Spleen (tissue), 11 donors: ENCODE results near the gene SCGB1C1. TPM values are rescaled to one million over a fixed set of nuclear protein-coding genes. Genes with fewer than 3 reads are reported as not detected.

Experiments used
- DNase-seq: peaks from one replicate; pipeline ENCODE4 v3.0.0-alpha.2; 2020
- H3K27ac ChIP-seq, 8 donors: fragments of 200-600 bp; sonication (generic) in 7 of 8; 1 replicate in 4 of 8; 2 replicates in 4 of 8; pipeline versions ENCODE4 v1.5.0 to v1.8.0; 2016 to 2021; ENCODE audit warnings: inconsistent platforms in 4 of 8, mild to moderate bottlenecking in 4 of 8, moderate library complexity in 1 of 8
- H3K27me3 ChIP-seq, 7 donors: fragments of 200-600 bp; sonication (generic) in 6 of 7; replicated peaks in 1 of 7; 1 replicate in 4 of 7; 2 replicates in 3 of 7; pipeline versions ENCODE4 v1.5.0 to v1.8.0; 2016 to 2021; ENCODE audit warnings: inconsistent platforms in 3 of 7, mild to moderate bottlenecking in 1 of 7
- H3K36me3 ChIP-seq, 6 donors: fragments of 200-600 bp; sonication (generic) in 5 of 6; 1 replicate in 4 of 6; 2 replicates in 2 of 6; pipeline versions ENCODE4 v1.5.0 to v1.8.0; 2016 to 2021; ENCODE audit warnings: inconsistent platforms in 2 of 6
- H3K4me1 ChIP-seq, 6 donors: fragments of 200-600 bp; sonication (generic) in 5 of 6; 1 replicate in 3 of 6; 2 replicates in 3 of 6; pipeline versions ENCODE4 v1.5.0 to v1.8.0; 2016 to 2021; ENCODE audit warnings: inconsistent platforms in 3 of 6
- H3K4me3 ChIP-seq, 8 donors: fragments of 200-600 bp; sonication (generic) in 7 of 8; 1 replicate in 4 of 8; 2 replicates in 4 of 8; pipeline versions ENCODE4 v1.5.0 to v1.8.0; 2016 to 2021; ENCODE audit warnings: inconsistent platforms in 4 of 8, mild to moderate bottlenecking in 4 of 8, moderate library complexity in 2 of 8
- H3K9me3 ChIP-seq, 8 donors: fragments of 200-600 bp; sonication (generic) in 7 of 8; 1 replicate in 4 of 8; 2 replicates in 4 of 8; pipeline versions ENCODE4 v1.5.0 to v1.8.0; 2016 to 2021; ENCODE audit warnings: inconsistent platforms in 4 of 8
- CTCF ChIP-seq, 11 experiments: fragments of 200-600 bp in 7 of 11; fragments of 450-650 bp in 4 of 11; sonication (generic) in 4 of 11; IDR thresholded peaks in 8 of 11; conservative IDR thresholded peaks in 3 of 11; 1 replicate in 7 of 11; 2 replicates in 4 of 11; pipeline versions ENCODE4 v1.4.0 to v1.8.0; 2016 to 2021; ENCODE audit warnings: antibody characterized with exemption in 11 of 11, inconsistent platforms in 4 of 11, mild to moderate bottlenecking in 1 of 11
- POLR2A ChIP-seq, 3 donors: fragments of 450-650 bp; IDR thresholded peaks; one replicate each; pipeline ENCODE4 v1.5.1; 2017; ENCODE audit warnings: antibody characterized with exemption in 3 of 3, mild to moderate bottlenecking in 1 of 3
- POLR2AphosphoS5 ChIP-seq, 3 donors: sonication (generic); formaldehyde crosslinking; IDR thresholded peaks; one replicate each; pipeline ENCODE4 v1.5.1; 2017; ENCODE audit warnings: antibody characterized with exemption in 3 of 3
- WGBS, 5 donors: extraction: QIAGEN DNeasy Blood & Tissue Kit in 3 of 5; methylation state at CpG; one replicate each; pipeline versions ENCODE4 v1.1.5 to v1.1.7; 2013 to 2018; 5-methylcytosine and 5-hydroxymethylcytosine counted together
- intact Hi-C: fragments of 100-400 bp; cut with DNase I; formaldehyde crosslinking; loops from one replicate; pipeline ENCODE4 v1.15.0; 2023; ENCODE audit warnings: low total_unique reads
- polyA plus RNA-seq, 3 donors: library from polyadenylated mRNA; stranded (reverse); fragments of 200-250 nt; gene quantifications; one replicate each; pipeline ENCODE4 v1.2.1, GENCODE V29; 2013
- total RNA-seq, 7 donors: library from RNA; depleted of rRNA in 3 of 7; stranded (reverse); fragments of >200 nt in 3 of 7; fragmentation: NEBNext Ultra II Directional in 4 of 7; extraction: Animal tissue kit (Norgen Biotek cat#: 25700) in 4 of 7; gene quantifications; one replicate each; pipeline versions ENCODE4 v1.1.0 to v1.2.1, GENCODE V29; 2016 to 2021
- donor health status: healthy with polysubstance abuse.
- donor health status: DM: no; HTN: no; CAD: no; lungs with moderate emphysema.
- donor health status: DM: no; HTN: no; CAD: no.
- donor health status: Bipolar disorder and iron deficiency.
- donor health status: healthy.
- donor health status: DM: no; HTN: no; CAD: no.
- donor health status: DM: yes; HTN: yes; CAD: no.

The SCGB1C1 gene
- total and polyA plus RNA-seq, 10 donors = not detected

GRCh38 chr11:201966-202365 is 9.1 kb downstream of the SCGB1C1 start:
- no peak for DNase-seq
- Histone ChIP-seq H3K27me3 (no peaks in the 10 kb centered on the region), H3K9me3 (no peaks in the 10 kb centered on the region), H3K27ac (peak overlapping the region in 4 of 8 donors; percentile 26 to 54 (median 42)), H3K4me3 (no peak overlapping the region), H3K4me1 (peaks cover 10 to 63% (median 52%) of the 10 kb centered on the region in 6 donors), H3K36me3 (peaks cover 0 to 60% (median 35%) of the 10 kb centered on the region in 6 donors)
- TF ChIP-seq POLR2A (IDR thresholded peaks at IDR 0.05) = no peak
- TF ChIP-seq CTCF (IDR thresholded peaks at IDR 0.05 in 8 of 11, conservative IDR thresholded peaks at IDR 0.05 in 3 of 11) = no peak
- TF ChIP-seq POLR2AphosphoS5 (IDR thresholded peaks at IDR 0.05) = no peak
- intact Hi-C loops = no loop called here
- 38 to 57% (median 41%) methylated on average over 15 of the region's 15 CpGs for WGBS, 5 donors

- DNase-seq = no peak
- TF ChIP-seq POLR2AphosphoS5 (IDR thresholded peaks at IDR 0.05) (peak in 1 of 3 donors; percentile 4), POLR2A (IDR thresholded peaks at IDR 0.05) (no peak)
These were observed 9.6 kb downstream of the SCGB1C1 start for GRCh38 chr11:202490-202889.

GRCh38 chr11:203056-203944 is 10.4 kb downstream of the SCGB1C1 start:
- H3K36me3 ChIP-seq = peaks cover 0 to 60% (median 35%) of the 10 kb centered on the region in 6 donors
- 79 to 96% (median 87%) methylated on average over 6 to 7 of the region's 7 CpGs for WGBS, 5 donors
- peaks cover 10 to 63% (median 52%) of the 10 kb centered on the region in 6 donors for H3K4me1 ChIP-seq
- H3K27me3 ChIP-seq = no peaks in the 10 kb centered on the region
- no peak for TF ChIP-seq CTCF (IDR thresholded peaks at IDR 0.05 in 8 of 11, conservative IDR thresholded peaks at IDR 0.05 in 3 of 11)
- TF ChIP-seq POLR2AphosphoS5 (IDR thresholded peaks at IDR 0.05) = peak in 1 of 3 donors; percentile 9
- H3K9me3 ChIP-seq = no peaks in the 10 kb centered on the region
- DNase-seq = no peak
- no peak overlapping the region for H3K27ac ChIP-seq
- intact Hi-C loops = no loop called here
- H3K4me3 ChIP-seq = no peak overlapping the region

More at GRCh38 chr11:202490-202889, 9.6 kb downstream of the SCGB1C1 start:
- intact Hi-C loops = no loop called here
- H3K36me3 ChIP-seq = peaks cover 0 to 60% (median 35%) of the 10 kb centered on the region in 6 donors
- WGBS, 5 donors = 67 to 90% (median 82%) methylated on average over 7 to 8 of the region's 8 CpGs
- H3K27ac ChIP-seq = peak overlapping the region in 4 of 8 donors; percentile 26 to 54 (median 42)
- H3K9me3 ChIP-seq = no peaks in the 10 kb centered on the region
- H3K4me1 ChIP-seq = peaks cover 10 to 63% (median 52%) of the 10 kb centered on the region in 6 donors
- H3K27me3 ChIP-seq = no peaks in the 10 kb centered on the region
- no peak overlapping the region for H3K4me3 ChIP-seq

- DNase-seq = no peak
- Histone ChIP-seq H3K4me1 (peaks cover 10 to 65% (median 53%) of the 10 kb centered on the region in 6 donors), H3K27me3 (no peaks in the 10 kb centered on the region), H3K9me3 (no peaks in the 10 kb centered on the region), H3K4me3 (no peak overlapping the region), H3K36me3 (peaks cover 0 to 60% (median 35%) of the 10 kb centered on the region in 6 donors), H3K27ac (peak overlapping the region in 1 of 8 donors; percentile 11)
- WGBS, 5 donors = 93 to 100% (median 97%) methylated on average over 4 of the region's 4 CpGs
- intact Hi-C loops = no loop called here
- TF ChIP-seq POLR2AphosphoS5 (IDR thresholded peaks at IDR 0.05) = no peak
- no peak for TF ChIP-seq POLR2A (IDR thresholded peaks at IDR 0.05)
- no peak for TF ChIP-seq CTCF (IDR thresholded peaks at IDR 0.05 in 8 of 11, conservative IDR thresholded peaks at IDR 0.05 in 3 of 11)
These were observed 11.2 kb downstream of the SCGB1C1 start for GRCh38 chr11:203945-204586.
